Right lobe of liver (tissue), 6 donors: ENCODE data around the gene TMEM88. TPM values are rescaled to one million over a fixed set of nuclear protein-coding genes. Genes with fewer than 3 reads are reported as not detected.
A peak's percentile ranks its signal among the peaks of the same experiment; 100 is the strongest.

Experiments used
- ATAC-seq, 4 donors: fragments of 200-7000 bp; cut with Tn5 transposase; one replicate each; pipeline ENCODE4 v1.9.1; 2020; ENCODE audit warnings: mild to moderate bottlenecking in 4 of 4, moderate library complexity in 4 of 4
- DNase-seq, 3 donors: peaks; one replicate each; pipeline ENCODE4 v3.0.0-alpha.2; 2020
- H3K27ac ChIP-seq, 3 donors: fragments of 200-600 bp; one replicate each; pipeline ENCODE4 v1.8.0; 2022
- H3K27me3 ChIP-seq, 2 donors: fragments of 200-600 bp; one replicate each; pipeline ENCODE4 v1.8.0; 2022
- H3K36me3 ChIP-seq, 4 donors: fragments of 200-600 bp; sonication (generic) in 1 of 4; one replicate each; pipeline versions ENCODE4 v1.5.1 to v1.8.0; 2017 to 2022; ENCODE audit warnings: control low read depth in 1 of 4
- H3K4me1 ChIP-seq, 4 donors: fragments of 200-600 bp; sonication (generic) in 1 of 4; one replicate each; pipeline versions ENCODE4 v1.5.1 to v1.8.0; 2017 to 2022; ENCODE audit warnings: control low read depth in 1 of 4
- H3K4me3 ChIP-seq, 3 donors: fragments of 200-600 bp; one replicate each; pipeline ENCODE4 v1.8.0; 2022
- H3K9me3 ChIP-seq, 4 donors: fragments of 200-600 bp; sonication (generic) in 1 of 4; one replicate each; pipeline versions ENCODE4 v1.5.1 to v1.8.0; 2017 to 2022; ENCODE audit warnings: control low read depth in 1 of 4
- POLR2A ChIP-seq: fragments of 450-650 bp; IDR thresholded peaks from one replicate; pipeline ENCODE4 v1.6.1; 2017; ENCODE audit warnings: antibody characterized with exemption, mild to moderate bottlenecking
- WGBS: methylation state at CpG from one replicate; pipeline ENCODE4 v1.1.6; 2018; ENCODE audit warnings: low coverage, low lambda C conversion rate; ENCODE audit not compliant: insufficient coverage; ENCODE audit errors: missing lambda C conversion rate; 5-methylcytosine and 5-hydroxymethylcytosine counted together
- intact Hi-C, 2 donors: fragments of 100-400 bp; cut with DNase I; formaldehyde crosslinking; loops; one replicate each; pipeline versions ENCODE4 v1.11.2 to v1.14.1; 2022
- total RNA-seq, 6 experiments: library from RNA; depleted of rRNA in 2 of 6; stranded (reverse); fragments of >200 nt in 2 of 6; fragmentation: NEBNext Ultra II Directional in 3 of 6; extraction: Animal tissue kit (Norgen Biotek cat#: 25700) in 3 of 6; gene quantifications; one replicate each; pipeline versions ENCODE4 v1.1.0 to v1.2.4, GENCODE V29; 2016 to 2023
- TF ChIP-seq, protein P1 (sequence below), 4 donors: fragments of 200-600 bp in 3 of 4; fragments of 450-650 bp in 1 of 4; IDR thresholded peaks; one replicate each; pipeline versions ENCODE4 v1.5.1 to v1.8.0; 2016 to 2022; ENCODE audit warnings: antibody characterized with exemption in 4 of 4, mild to moderate bottlenecking in 2 of 4
- donor health status: DM: no; HTN: yes; CAD: no.
- donor health status: DM: no; HTN: no; CAD: no.
- donor health status: DM: no; HTN: no; CAD: no.
- donor health status: DM: no; HTN: yes; CAD: no.
- donor health status: DM: no; HTN: yes; CAD: no.

TMEM88 gene
- total RNA-seq, 6 experiments from 2014 or later = 0.74 to 2.4 (median 1.2) TPM

DNA sequence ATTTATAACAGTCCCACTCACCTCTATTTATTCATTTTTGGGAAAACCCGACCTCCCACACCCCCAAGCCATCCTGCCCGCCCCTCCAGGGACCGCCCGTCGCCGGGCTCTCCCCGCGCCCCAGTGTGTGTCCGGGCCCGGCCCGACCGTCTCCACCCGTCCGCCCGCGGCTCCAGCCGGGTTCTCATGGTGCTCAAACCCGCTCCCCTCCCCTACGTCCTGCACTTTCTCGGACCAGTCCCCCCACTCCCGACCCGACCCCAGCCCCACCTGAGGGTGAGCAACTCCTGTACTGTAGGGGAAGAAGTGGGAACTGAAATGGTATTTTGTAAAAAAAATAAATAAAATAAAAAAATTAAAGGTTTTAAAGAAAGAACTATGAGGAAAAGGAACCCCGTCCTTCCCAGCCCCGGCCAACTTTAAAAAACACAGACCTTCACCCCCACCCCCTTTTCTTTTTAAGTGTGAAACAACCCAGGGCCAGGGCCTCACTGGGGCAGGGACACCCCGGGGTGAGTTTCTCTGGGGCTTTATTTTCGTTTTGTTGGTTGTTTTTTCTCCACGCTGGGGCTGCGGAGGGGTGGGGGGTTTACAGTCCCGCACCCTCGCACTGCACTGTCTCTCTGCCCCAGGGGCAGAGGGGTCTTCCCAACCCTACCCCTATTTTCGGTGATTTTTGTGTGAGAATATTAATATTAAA, 638 bp upstream of the TMEM88 start:
- TF ChIP-seq POLR2A = no peak
- TF ChIP-seq, protein P1, sequence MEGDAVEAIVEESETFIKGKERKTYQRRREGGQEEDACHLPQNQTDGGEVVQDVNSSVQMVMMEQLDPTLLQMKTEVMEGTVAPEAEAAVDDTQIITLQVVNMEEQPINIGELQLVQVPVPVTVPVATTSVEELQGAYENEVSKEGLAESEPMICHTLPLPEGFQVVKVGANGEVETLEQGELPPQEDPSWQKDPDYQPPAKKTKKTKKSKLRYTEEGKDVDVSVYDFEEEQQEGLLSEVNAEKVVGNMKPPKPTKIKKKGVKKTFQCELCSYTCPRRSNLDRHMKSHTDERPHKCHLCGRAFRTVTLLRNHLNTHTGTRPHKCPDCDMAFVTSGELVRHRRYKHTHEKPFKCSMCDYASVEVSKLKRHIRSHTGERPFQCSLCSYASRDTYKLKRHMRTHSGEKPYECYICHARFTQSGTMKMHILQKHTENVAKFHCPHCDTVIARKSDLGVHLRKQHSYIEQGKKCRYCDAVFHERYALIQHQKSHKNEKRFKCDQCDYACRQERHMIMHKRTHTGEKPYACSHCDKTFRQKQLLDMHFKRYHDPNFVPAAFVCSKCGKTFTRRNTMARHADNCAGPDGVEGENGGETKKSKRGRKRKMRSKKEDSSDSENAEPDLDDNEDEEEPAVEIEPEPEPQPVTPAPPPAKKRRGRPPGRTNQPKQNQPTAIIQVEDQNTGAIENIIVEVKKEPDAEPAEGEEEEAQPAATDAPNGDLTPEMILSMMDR (IDR thresholded peaks at IDR 0.05) = no peak
- Histone ChIP-seq H3K4me1 (peaks cover 0 to 22% (median 7%) of the 10 kb centered on the region in 4 donors), H3K4me3 (no peak overlapping the region), H3K27me3 (no peaks in the 10 kb centered on the region), H3K27ac (no peak overlapping the region), H3K36me3 (peaks cover 0 to 45% (median 17%) of the 10 kb centered on the region in 4 donors), H3K9me3 (no peaks in the 10 kb centered on the region)
- intact Hi-C loops = loop anchor here in 1 of 2 donors (5.0 kb wide), 1 partner anchor 37 kb away; no protein-coding TSS in a partner anchor
- DNase-seq = peak in 2 of 3 donors; percentile 24 to 58
- 81% methylated on average over 29 of the region's 31 CpGs for WGBS
- ATAC-seq = no peak

DNA sequence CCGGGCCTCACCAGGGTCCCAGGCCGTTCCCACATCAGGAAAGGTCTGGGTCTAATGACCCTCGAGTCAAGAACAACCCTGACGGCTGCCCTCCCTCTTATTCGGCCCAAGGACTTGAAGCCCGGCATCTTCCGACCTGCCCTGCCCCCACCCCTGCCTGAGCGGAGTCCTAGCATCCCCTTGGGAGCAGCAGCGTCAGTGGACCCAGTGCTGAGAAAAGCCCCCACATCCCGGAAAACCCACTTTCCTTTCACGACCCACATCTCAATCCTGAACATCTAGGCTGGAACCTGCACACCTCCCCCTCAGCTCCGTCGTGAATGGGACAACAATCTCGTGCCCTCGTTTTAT, 769 bp downstream of the TMEM88 start:
- TF ChIP-seq, protein P1 (IDR thresholded peaks at IDR 0.05) = no peak
- TF ChIP-seq POLR2A = no peak
- Histone ChIP-seq H3K4me3 (no peak overlapping the region), H3K36me3 (peaks cover 0 to 31% (median 9%) of the 10 kb centered on the region in 4 donors), H3K27ac (peak overlapping the region in 1 of 3 donors; percentile 84), H3K9me3 (no peaks in the 10 kb centered on the region), H3K4me1 (peaks cover 0 to 22% (median 7%) of the 10 kb centered on the region in 4 donors), H3K27me3 (no peaks in the 10 kb centered on the region)
- intact Hi-C loops = no loop called here
- peak in 2 of 3 donors; percentile 44 to 59 for DNase-seq
- ATAC-seq = no peak
- WGBS = 23% methylated on average over 9 of the region's 15 CpGs

DNA sequence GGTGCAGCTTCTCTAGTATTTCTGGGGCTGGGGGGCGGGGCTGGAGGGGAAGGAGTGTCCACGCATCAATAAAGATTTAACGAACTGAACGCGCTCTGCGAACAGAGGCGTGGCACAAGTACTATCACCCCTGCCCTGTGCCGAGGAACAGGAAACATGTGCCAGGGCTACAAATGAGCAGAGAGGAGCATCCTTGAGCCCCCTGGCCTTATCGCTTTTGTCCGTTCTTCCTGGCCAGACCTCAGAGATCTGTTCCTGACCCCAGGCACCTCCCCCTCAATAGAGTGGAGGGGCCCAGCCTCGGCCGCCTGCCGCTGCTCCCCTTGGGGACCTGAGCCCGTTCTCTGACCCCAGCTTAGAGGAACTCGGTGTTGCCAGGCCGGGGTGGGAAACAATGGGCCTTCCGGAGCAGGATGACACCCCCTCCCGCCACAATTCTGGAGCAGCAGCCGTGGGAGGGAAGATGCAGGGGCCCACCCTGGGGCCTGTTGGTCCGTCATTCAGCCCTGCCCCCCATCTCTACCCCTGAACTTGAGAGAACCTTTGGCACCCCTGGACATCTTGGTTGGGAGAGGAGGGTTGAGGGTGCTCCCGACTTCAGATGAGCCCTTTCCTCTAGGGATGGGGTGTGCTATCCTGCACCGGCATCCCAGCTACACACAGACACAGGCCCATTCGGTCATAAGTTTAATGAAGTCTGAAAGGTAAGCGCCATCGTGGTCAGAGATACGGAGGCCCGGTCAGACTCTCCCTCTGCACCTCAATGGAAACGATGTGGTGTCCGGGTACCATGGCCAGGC, 1.3 kb downstream of the TMEM88 start:
- ATAC-seq = peak in 2 of 4 donors; percentile 0
- intact Hi-C loops = no loop called here

More for the DNA sequence above, 1.3 kb downstream of the TMEM88 start:
- Histone ChIP-seq H3K4me3 (peak overlapping the region; percentile 72 to 97 (median 86)), H3K36me3 (peaks cover 0 to 28% (median 8%) of the 10 kb centered on the region in 4 donors), H3K27ac (peak overlapping the region; percentile 73 to 84 (median 84)), H3K9me3 (no peaks in the 10 kb centered on the region), H3K27me3 (no peaks in the 10 kb centered on the region), H3K4me1 (peaks cover 0 to 22% (median 7%) of the 10 kb centered on the region in 4 donors)
- 4% methylated on average over 14 of the region's 29 CpGs for WGBS
- TF ChIP-seq POLR2A = no peak
- TF ChIP-seq, protein P1 (IDR thresholded peaks at IDR 0.05) = no peak
- peak; percentile 69 to 70 (median 69) for DNase-seq
